HEK293T (cell line): ENCODE results near the gene COL28A1.

Source experiments
- CTCF ChIA-PET: fragments of 350-600 bp; formaldehyde crosslinking; extraction: SDS; loops from one replicate; lab custom pipeline; 2021; ENCODE audit warnings: antibody characterized with exemption, inconsistent platforms; lab: Yijun Ruan, JAX
- POLR2A ChIA-PET: fragments of 350-600 bp; formaldehyde crosslinking; extraction: SDS; loops from one replicate; lab custom pipeline; 2020; ENCODE audit warnings: antibody characterized with exemption, inconsistent platforms; lab: Yijun Ruan, JAX
- DNase-seq: peaks from one replicate; pipeline ENCODE4 v3.0.0; 2012; ENCODE audit warnings: mixed read lengths; ENCODE audit errors: extremely low spot score
- ARNT ChIP-seq: fragments of 450-650 bp; IDR thresholded peaks from 2 replicates; pipeline ENCODE4 v1.6.1; 2017; ENCODE audit warnings: mild to moderate bottlenecking
- BHLHE40 ChIP-seq: fragments of 450-650 bp; IDR thresholded peaks from 2 replicates; pipeline ENCODE4 v1.6.1; 2016; ENCODE audit warnings: mild to moderate bottlenecking, moderate library complexity, borderline replicate concordance
- CTBP1 ChIP-seq: fragments of 450-650 bp; IDR thresholded peaks from 2 replicates; pipeline ENCODE4 v1.6.1; 2016; ENCODE audit warnings: borderline replicate concordance
- ELF4 ChIP-seq: fragments of 450-650 bp; IDR thresholded peaks from 2 replicates; pipeline ENCODE4 v1.6.1; 2017; ENCODE audit warnings: antibody characterized with exemption
- FOXA1 ChIP-seq: fragments of 450-650 bp; IDR thresholded peaks from 2 replicates; pipeline ENCODE4 v1.6.1; 2016; ENCODE audit warnings: mild to moderate bottlenecking
- FOXK2 ChIP-seq: fragments of 450-650 bp; IDR thresholded peaks from 2 replicates; pipeline ENCODE4 v1.6.1; 2016; ENCODE audit warnings: mild to moderate bottlenecking
- FOXM1 ChIP-seq: fragments of 450-650 bp; IDR thresholded peaks from 2 replicates; pipeline ENCODE4 v1.6.1; 2017; ENCODE audit warnings: mild to moderate bottlenecking, borderline replicate concordance
- HDGF ChIP-seq: fragments of 450-650 bp; IDR thresholded peaks from 2 replicates; pipeline ENCODE4 v1.6.1; 2017; ENCODE audit warnings: antibody characterized with exemption, borderline replicate concordance
- L3MBTL2 ChIP-seq: fragments of 450-650 bp; conservative IDR thresholded peaks from 2 replicates; pipeline ENCODE4 v1.6.1; 2016; ENCODE audit warnings: mild to moderate bottlenecking
- LEF1 ChIP-seq: fragments of 450-650 bp; IDR thresholded peaks from 2 replicates; pipeline ENCODE4 v1.6.1; 2017; ENCODE audit warnings: mild to moderate bottlenecking, borderline replicate concordance
- NFRKB ChIP-seq: fragments of 450-650 bp; IDR thresholded peaks from 2 replicates; pipeline ENCODE4 v1.6.1; 2016; ENCODE audit warnings: mild to moderate bottlenecking, moderate library complexity
- PKNOX1 ChIP-seq: fragments of 450-650 bp; IDR thresholded peaks from 2 replicates; pipeline ENCODE4 v1.6.1; 2016
- SP1 ChIP-seq: fragments of 450-650 bp; IDR thresholded peaks from 2 replicates; pipeline ENCODE4 v1.6.1; 2017
- SUZ12 ChIP-seq: fragments of 450-650 bp; IDR thresholded peaks from 2 replicates; pipeline ENCODE4 v1.6.1; 2016; ENCODE audit warnings: mild to moderate bottlenecking
- TARDBP ChIP-seq: fragments of 450-650 bp; IDR thresholded peaks from 2 replicates; pipeline ENCODE4 v1.6.1; 2016
- ZNF384 ChIP-seq: fragments of 450-650 bp; IDR thresholded peaks from 2 replicates; pipeline ENCODE4 v1.6.1; 2016

Gene COL28A1

DNA sequence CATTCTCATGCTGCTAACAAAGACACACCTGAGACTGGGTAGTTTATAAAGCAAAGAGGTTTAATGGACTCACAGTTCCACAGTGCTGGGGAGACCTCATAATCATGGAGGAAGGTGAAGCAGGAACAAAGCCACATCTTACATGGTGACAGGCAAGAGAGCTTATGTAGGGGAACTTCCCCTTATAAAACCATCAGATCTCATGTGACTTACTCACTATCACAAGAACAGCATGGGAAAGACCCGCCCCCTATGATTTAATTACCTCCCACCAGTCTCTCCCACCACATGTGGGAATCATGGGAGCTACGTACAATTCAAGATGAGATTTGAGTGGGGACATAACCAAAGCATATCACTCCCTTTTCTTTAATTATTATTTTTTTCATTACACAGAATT lies 16.6 kb downstream of the COL28A1 start:
- no peak for DNase-seq
- TF ChIP-seq PKNOX1: no peak
- TF ChIP-seq L3MBTL2: no peak
- TF ChIP-seq FOXK2: no peak
- TF ChIP-seq TARDBP: no peak
- TF ChIP-seq ELF4: no peak
- no peak for TF ChIP-seq ARNT
- no peak for TF ChIP-seq SUZ12
- no peak for TF ChIP-seq FOXA1
- ChIA-PET CTCF (no interaction called here), POLR2A (no interaction called here)

- ChIA-PET POLR2A (no interaction called here), CTCF (no interaction called here)
- TF ChIP-seq PKNOX1 (0 out of 2 replicates have a peak, but pooled peaks have one; percentile 29), L3MBTL2 (no peak)
- no peak for DNase-seq
Measured at GRCh38 chr7:7517754-7518153, 17.9 kb downstream of the COL28A1 start.

GRCh38 chr7:7516662-7517061 lies 19.0 kb downstream of the COL28A1 start:
- DNase-seq: no peak
- ChIA-PET POLR2A (no interaction called here), CTCF (no interaction called here)
- TF ChIP-seq L3MBTL2 (no peak), HDGF (no peak), ARNT (no peak), CTBP1 (no peak), FOXM1 (no peak)

GRCh38 chr7:7516156-7516555 lies 19.5 kb downstream of the COL28A1 start:
- DNase-seq: no peak
- POLR2A ChIA-PET: no interaction called here
- TF ChIP-seq SP1 (no peak), BHLHE40 (no peak)
- CTCF ChIA-PET: interaction anchor here (0.6 kb wide), 1 partner anchor 335 kb away, joined by 4 read pairs; no protein-coding TSS in a partner anchor

GRCh38 chr7:7512861-7513597 lies 22.6 kb downstream of the COL28A1 start:
- ChIA-PET CTCF (no interaction called here), POLR2A (no interaction called here)
- no peak for DNase-seq
- TF ChIP-seq CTBP1 (no peak), ZNF384 (no peak), LEF1 (no peak), FOXK2 (no peak), FOXM1 (no peak), SUZ12 (no peak), BHLHE40 (no peak), HDGF (no peak), FOXA1 (no peak), NFRKB (no peak)

GRCh38 chr7:7510794-7511193 lies 24.9 kb downstream of the COL28A1 start:
- CTCF ChIA-PET: no interaction called here
- POLR2A ChIA-PET: no interaction called here
- TF ChIP-seq PKNOX1: no peak
- no peak for TF ChIP-seq L3MBTL2
- no peak for TF ChIP-seq FOXA1
- no peak for TF ChIP-seq BHLHE40
- DNase-seq: no peak

DNA sequence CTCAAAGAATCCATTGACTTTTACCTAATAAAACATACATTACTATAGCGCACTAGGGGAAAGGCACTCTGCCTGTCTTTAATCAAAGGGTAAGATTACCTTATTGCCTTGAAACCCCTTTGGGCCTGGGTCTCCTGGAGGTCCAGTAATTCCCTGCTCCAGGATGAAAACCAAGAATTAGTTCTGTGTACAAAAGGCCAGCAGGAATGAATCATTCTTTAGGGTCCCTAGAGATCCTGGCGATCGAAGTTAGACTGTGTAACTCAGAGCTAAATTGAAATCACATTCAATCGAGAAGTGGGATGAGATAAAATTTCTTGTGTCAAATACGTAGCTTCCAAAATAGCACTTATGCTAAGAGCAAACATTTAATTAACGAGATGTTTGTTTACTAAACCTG lies 29.8 kb downstream of the COL28A1 start:
- DNase-seq: no peak
- CTCF ChIA-PET: interaction anchor here (1.1 kb wide), 1 partner anchor 81 kb away, joined by 3 read pairs; no protein-coding TSS in a partner anchor
- POLR2A ChIA-PET: no interaction called here
- no peak for TF ChIP-seq ELF4
- TF ChIP-seq HDGF: no peak
- no peak for TF ChIP-seq LEF1
- TF ChIP-seq PKNOX1: no peak
- TF ChIP-seq FOXA1: no peak
- TF ChIP-seq SUZ12: no peak
- TF ChIP-seq ZNF384: no peak
- no peak for TF ChIP-seq NFRKB
- no peak for TF ChIP-seq FOXK2
